Common myeloid progenitor, CD34-positive (primary cell): Measurements from ENCODE around the gene AXIN1.
"Not testable (repeated sequence)": the region's sequence is repeated elsewhere in the genome, so short reads cannot be mapped to it uniquely, and the experiment has no call there.

Source experiments
- CTCF ChIA-PET: fragments of 350-600 bp; sonication (Branson Sonifier 250); formaldehyde crosslinking; loops from one replicate; lab custom pipeline; 2021; ENCODE audit warnings: antibody characterized with exemption; lab: Charles Lee
- POLR2A ChIA-PET: fragments of 350-600 bp; sonication (Branson Sonifier 250); formaldehyde crosslinking; loops from one replicate; lab custom pipeline; 2021; ENCODE audit warnings: antibody characterized with exemption; lab: Charles Lee
- DNase-seq, 3 donors: peaks; one replicate each; pipeline versions ENCODE4 v3.0.0 to v3.0.0-alpha.2; 2013
- H3K27ac ChIP-seq, 2 experiments: 1 replicate in 1 of 2; 2 replicates in 1 of 2; pipeline ENCODE4 v1.7.0; 2013; ENCODE audit warnings: inconsistent platforms in 2 of 2, low read length in 2 of 2, mild to moderate bottlenecking in 2 of 2, low read depth in 1 of 2, moderate library complexity in 1 of 2; ENCODE audit not compliant: severe bottlenecking in 2 of 2, insufficient read depth in 1 of 2, poor library complexity in 1 of 2
- H3K27me3 ChIP-seq, 5 experiments: replicated peaks in 2 of 5; 1 replicate in 3 of 5; 2 replicates in 2 of 5; pipeline versions ENCODE4 v1.6.1 to v1.7.0; 2013; ENCODE audit warnings: low read length in 4 of 5, mild to moderate bottlenecking in 2 of 5, moderate library complexity in 2 of 5, inconsistent platforms in 1 of 5; ENCODE audit not compliant: insufficient read depth in 5 of 5, control insufficient read depth in 4 of 5
- H3K36me3 ChIP-seq, 4 experiments: 1 replicate in 2 of 4; 2 replicates in 2 of 4; pipeline versions ENCODE4 v1.6.1 to v1.7.0; 2013; ENCODE audit warnings: low read length in 3 of 4, control low read depth in 1 of 4, mild to moderate bottlenecking in 1 of 4; ENCODE audit not compliant: control insufficient read depth in 4 of 4, insufficient read depth in 4 of 4
- H3K4me1 ChIP-seq, 4 experiments: 1 replicate in 3 of 4; 2 replicates in 1 of 4; pipeline versions ENCODE4 v1.6.1 to v1.7.1; 2013; ENCODE audit warnings: low read length in 3 of 4, mild to moderate bottlenecking in 3 of 4, control low read depth in 1 of 4, inconsistent platforms in 1 of 4, moderate library complexity in 1 of 4; ENCODE audit not compliant: control insufficient read depth in 4 of 4, insufficient read depth in 4 of 4; ENCODE audit errors: control extremely low read depth in 1 of 4
- H3K4me3 ChIP-seq, 7 experiments: 1 replicate in 4 of 7; 2 replicates in 3 of 7; pipeline versions ENCODE4 v1.5.1 to v1.7.0; 2013; ENCODE audit warnings: mild to moderate bottlenecking in 7 of 7, low read length in 6 of 7, moderate library complexity in 6 of 7, inconsistent platforms in 2 of 7, low read depth in 2 of 7, control low read depth in 1 of 7; ENCODE audit not compliant: insufficient read depth in 4 of 7, control insufficient read depth in 1 of 7; ENCODE audit errors: extremely low read depth in 1 of 7
- H3K9me3 ChIP-seq, 5 experiments: 1 replicate in 4 of 5; 2 replicates in 1 of 5; pipeline versions ENCODE4 v1.6.1 to v1.7.1; 2013; ENCODE audit warnings: low read length in 4 of 5, mild to moderate bottlenecking in 2 of 5, inconsistent platforms in 1 of 5, low read depth in 1 of 5, moderate library complexity in 1 of 5; ENCODE audit not compliant: control insufficient read depth in 4 of 5, insufficient read depth in 2 of 5; ENCODE audit errors: control extremely low read depth in 1 of 5
- WGBS: methylation state at CpG from one replicate; pipeline ENCODE4 v1.1.5; 2013; ENCODE audit not compliant: insufficient coverage; 5-methylcytosine and 5-hydroxymethylcytosine counted together

The AXIN1 gene

GRCh38 chr16:269061-269796 is 83.3 kb downstream of the AXIN1 start:
- ChIA-PET POLR2A (no interaction called here), CTCF (no interaction called here)
- Histone ChIP-seq H3K27me3 (peaks cover 0 to 6% (median 0%) of the 10 kb centered on the region in 5 experiments), H3K9me3 (no peaks in the 10 kb centered on the region), H3K4me3 (no peak overlapping the region), H3K4me1 (no peaks in the 10 kb centered on the region), H3K27ac (no peak overlapping the region), H3K36me3 (peaks cover 0 to 14% (median 9%) of the 10 kb centered on the region in 4 experiments)
- no peak for DNase-seq
- WGBS = 96% methylated on average over 22 of the region's 24 CpGs

DNA sequence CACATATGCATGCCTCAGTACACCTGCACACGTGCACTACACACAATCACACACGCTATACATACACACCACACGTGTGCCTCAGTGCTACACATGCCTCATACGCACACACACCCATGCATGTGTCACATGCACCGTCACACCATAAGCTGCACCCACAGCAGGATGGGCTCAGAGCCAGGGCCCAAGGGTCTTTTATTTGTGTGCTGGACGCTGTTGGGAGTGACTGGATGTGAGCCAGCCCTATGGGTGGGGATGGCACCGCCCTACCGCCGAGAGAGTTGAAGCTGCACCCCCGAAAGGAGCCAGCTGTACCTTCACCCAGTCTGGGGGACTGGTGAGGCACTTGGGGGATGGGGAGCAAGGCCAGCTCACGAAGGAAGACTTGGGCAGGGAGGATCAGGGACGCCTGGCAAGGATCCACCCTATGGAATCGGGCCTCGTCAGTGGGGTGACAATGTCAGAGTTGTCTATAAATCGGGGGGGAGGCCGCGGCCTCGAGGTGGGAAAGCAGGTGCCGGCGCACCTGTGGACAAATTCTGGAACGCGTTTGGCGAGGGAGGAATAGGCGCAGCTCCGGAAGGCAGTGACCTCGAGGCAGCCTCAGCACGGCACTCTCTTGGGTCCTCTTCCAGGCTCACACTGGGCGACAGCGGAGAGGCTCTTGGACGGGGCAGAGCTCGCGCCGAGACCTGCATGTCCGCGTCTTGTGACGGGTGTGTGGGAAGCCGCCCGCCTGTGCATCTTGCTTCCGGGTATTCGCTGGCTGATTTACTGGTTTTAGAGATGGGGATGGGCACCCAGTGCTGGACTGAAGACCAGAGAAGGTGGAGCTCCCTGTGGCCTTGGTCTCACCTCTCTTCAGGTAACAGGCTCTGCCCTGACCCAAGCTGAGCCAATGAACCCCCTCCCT is 84.1 kb downstream of the AXIN1 start:
- 88% methylated on average over 33 of the region's 40 CpGs for WGBS
- no peak overlapping the region for H3K4me3 ChIP-seq
- POLR2A ChIA-PET = no interaction called here
- peaks cover 0 to 22% (median 13%) of the 10 kb centered on the region in 4 experiments for H3K36me3 ChIP-seq
- H3K4me1 ChIP-seq = no peaks in the 10 kb centered on the region
- CTCF ChIA-PET = no interaction called here
- no peaks in the 10 kb centered on the region for H3K9me3 ChIP-seq
- no peaks in the 10 kb centered on the region for H3K27me3 ChIP-seq
- H3K27ac ChIP-seq = no peak overlapping the region
- DNase-seq = no peak

DNA sequence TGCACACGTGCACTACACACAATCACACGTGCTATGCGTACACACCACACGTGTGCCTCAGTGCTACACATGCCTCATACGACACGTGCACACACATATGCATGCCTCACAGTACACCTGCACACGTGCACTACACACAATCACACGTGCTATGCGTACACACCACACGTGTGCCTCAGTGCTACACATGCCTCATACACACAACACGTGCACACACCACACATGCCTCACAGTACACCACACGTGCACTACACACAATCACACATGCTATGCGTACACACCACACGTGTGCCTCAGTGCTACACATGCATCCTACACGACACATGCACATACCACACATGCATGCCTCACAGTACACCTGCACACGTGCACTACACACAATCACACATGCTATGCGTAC is 85.0 kb downstream of the AXIN1 start:
- POLR2A ChIA-PET, DNase-seq, H3K4me1 ChIP-seq, CTCF ChIA-PET, H3K27ac ChIP-seq, H3K4me3 ChIP-seq, H3K27me3 ChIP-seq, H3K9me3 ChIP-seq: not testable (repeated sequence)
- peaks cover 0 to 27% (median 15%) of the 10 kb centered on the region in 4 experiments for H3K36me3 ChIP-seq
- WGBS = 98% methylated on average over 14 of the region's 17 CpGs

- Histone ChIP-seq H3K4me3 (peak overlapping the region in 1 of 7 experiments; percentile 4), H3K36me3 (peaks cover 0 to 37% (median 20%) of the 10 kb centered on the region in 4 experiments), H3K9me3 (no peaks in the 10 kb centered on the region), H3K27me3 (no peaks in the 10 kb centered on the region), H3K4me1 (no peaks in the 10 kb centered on the region), H3K27ac (no peak overlapping the region)
- ChIA-PET CTCF (no interaction called here), POLR2A (no interaction called here)
- DNase-seq = no peak
- 88% methylated on average over 21 of the region's 25 CpGs for WGBS
Observed at GRCh38 chr16:266258-267164, 86.0 kb downstream of the AXIN1 start.

DNA sequence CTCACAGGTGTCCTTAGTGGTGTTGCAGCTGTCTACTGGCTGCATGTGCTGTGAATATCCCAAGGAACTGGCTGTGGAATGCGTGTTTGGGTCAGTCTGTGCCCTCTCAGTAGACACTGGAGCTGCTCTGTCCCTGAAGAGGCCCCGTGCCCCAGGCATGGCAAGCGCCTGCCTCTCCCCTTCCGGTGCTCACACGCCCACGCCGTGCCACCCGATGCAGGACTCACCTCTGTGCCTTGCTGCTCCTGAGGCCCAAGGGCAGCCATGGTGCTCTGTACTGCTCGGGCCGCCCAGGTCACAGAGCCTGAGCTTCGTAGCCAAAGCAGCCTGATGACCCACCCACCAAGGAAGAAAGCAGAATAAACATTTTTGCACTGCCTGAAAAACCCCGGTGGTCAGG is 86.8 kb downstream of the AXIN1 start:
- CTCF ChIA-PET = no interaction called here
- no peak overlapping the region for H3K27ac ChIP-seq
- POLR2A ChIA-PET = no interaction called here
- 82% methylated on average over 12 of the region's 12 CpGs for whole genome bisulfite sequencing
- no peaks in the 10 kb centered on the region for H3K4me1 ChIP-seq
- H3K4me3 ChIP-seq = no peak overlapping the region
- H3K36me3 ChIP-seq = peaks cover 0 to 45% (median 24%) of the 10 kb centered on the region in 4 experiments
- H3K27me3 ChIP-seq = no peaks in the 10 kb centered on the region
- H3K9me3 ChIP-seq = no peaks in the 10 kb centered on the region
- DNase-seq = no peak

- Histone ChIP-seq H3K36me3 (peaks cover 0 to 51% (median 29%) of the 10 kb centered on the region in 4 experiments), H3K9me3 (no peaks in the 10 kb centered on the region), H3K27ac (no peak overlapping the region), H3K27me3 (no peaks in the 10 kb centered on the region), H3K4me1 (no peaks in the 10 kb centered on the region), H3K4me3 (no peak overlapping the region)
- DNase-seq = no peak
- WGBS = 98% methylated on average over 12 of the region's 14 CpGs
- ChIA-PET POLR2A (no interaction called here), CTCF (no interaction called here)
Observed at GRCh38 chr16:265002-265529, 87.5 kb downstream of the AXIN1 start.
